Activated CD8-positive, alpha-beta memory T cell treated with anti-CD3 and anti-CD28 coated beads for 48 hours (primary cell): ENCODE data around the gene GOLIM4.
"Not testable (repeated sequence)": the region's sequence is repeated elsewhere in the genome, so short reads cannot be mapped to it uniquely, and the experiment has no call there.

Experiments
- DNase-seq, 3 experiments: peaks; one replicate each; pipeline ENCODE4 v3.0.0-alpha.2; 2020; ENCODE audit warnings: low read depth in 2 of 3, low spot score in 2 of 3

The GOLIM4 gene

DNA sequence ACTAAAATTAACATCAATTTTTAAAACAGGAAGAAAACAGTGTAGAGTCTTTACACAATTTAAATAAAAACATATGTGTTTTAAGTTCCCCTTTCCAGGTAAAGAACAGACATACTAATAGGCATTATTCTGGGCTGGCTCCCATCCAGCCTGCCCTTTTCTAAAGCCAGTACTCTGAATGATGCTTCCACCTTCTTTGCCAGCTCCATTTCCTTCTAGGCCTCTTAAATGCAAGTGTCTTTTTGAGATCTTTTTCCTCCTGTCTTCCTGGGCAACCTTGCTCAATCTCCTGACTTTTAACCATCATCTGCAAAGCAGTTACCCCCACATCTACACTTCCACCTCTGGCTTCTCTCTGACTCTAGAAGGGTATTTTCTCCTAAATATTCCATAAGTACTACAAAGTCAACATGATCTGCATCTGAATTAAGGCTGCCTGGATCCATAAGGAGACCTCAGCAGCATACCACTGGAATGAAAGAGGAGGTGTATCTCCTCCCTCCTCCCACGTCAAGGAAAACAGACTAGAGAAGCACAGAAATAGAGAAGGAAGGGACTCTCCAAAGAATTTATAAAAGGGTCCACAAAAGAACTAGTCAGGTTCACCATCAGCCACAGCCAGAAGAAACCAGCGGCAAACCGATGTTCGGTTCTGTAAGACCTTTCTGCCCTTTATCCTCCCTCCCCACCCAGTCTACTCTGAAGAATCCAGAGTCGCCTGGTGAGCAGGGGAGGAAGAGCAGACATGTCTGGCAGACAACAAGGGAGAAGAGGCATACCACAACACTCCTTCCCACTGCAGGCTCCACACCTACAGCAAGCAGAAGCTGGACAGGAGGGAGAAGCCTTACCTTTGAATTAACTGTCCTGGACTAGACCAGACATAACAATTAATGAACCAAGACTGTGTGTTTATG, 47.1 kb downstream of the GOLIM4 start:
- no peak for DNase-seq

DNA sequence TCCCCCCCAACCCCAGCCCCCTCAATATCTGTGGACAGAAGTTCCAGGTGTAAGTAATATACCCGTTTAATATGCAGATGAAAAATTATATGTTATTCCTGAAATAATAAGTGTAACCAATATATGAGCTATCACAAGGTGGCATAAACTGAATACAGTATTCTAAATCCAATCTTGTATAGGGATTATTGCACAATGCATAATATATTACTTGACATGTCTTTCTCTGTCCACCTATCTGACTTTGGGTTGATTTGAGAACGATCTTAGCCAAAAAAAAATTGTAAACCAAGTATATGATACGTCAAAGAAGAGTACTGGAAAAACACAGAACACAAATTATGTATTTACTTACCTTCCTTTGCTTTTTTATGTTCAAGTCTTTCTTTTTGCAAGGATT, 47.8 kb downstream of the GOLIM4 start:
- no peak for DNase-seq

DNA sequence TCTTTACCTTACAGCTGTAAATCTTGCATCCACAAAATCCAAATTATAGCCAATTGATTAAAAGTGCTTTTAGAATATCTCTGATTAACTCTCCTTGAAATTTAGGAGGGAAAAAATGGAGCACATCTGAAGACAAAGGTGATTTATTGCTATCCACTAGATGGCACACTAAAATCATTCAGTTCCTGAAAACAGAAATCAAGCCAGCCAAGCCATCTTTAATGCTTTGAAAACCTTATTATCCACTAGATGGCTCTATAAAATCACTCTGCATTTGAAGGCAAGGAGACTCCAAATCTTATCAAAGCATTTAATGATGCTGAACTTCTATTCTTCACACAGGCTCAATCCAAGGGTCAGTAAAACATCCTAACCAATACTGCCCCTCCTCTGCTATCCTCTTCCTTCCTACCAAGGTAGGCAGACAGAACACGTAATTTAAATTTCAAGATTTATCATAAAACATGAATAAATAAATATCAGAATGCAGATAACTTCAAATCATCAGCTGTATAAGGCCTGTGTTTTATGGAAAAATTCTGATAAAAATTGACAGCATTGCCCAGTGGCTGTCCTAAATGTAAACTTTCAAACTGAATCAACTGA, 48.4 kb downstream of the GOLIM4 start:
- DNase-seq: no peak

DNA sequence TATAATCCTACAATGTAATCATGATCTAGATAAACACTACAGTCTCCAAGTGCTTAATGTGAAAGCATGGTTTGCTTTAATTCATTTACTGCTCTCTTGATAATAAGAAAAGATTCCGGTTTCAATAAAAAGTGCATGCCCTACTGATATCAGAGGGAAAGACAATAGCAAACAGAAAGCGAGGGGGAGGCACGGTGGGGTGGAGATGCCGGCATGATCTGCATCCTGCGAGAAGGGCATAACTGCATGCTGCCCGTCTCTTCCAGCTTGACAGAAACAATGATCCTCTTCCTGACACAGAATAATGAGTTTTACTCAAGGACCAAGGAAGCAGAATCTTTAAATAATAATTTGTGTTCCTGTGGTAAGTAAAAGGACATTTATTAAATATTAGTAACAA, 51.7 kb downstream of the GOLIM4 start:
- no peak for DNase-seq

DNA sequence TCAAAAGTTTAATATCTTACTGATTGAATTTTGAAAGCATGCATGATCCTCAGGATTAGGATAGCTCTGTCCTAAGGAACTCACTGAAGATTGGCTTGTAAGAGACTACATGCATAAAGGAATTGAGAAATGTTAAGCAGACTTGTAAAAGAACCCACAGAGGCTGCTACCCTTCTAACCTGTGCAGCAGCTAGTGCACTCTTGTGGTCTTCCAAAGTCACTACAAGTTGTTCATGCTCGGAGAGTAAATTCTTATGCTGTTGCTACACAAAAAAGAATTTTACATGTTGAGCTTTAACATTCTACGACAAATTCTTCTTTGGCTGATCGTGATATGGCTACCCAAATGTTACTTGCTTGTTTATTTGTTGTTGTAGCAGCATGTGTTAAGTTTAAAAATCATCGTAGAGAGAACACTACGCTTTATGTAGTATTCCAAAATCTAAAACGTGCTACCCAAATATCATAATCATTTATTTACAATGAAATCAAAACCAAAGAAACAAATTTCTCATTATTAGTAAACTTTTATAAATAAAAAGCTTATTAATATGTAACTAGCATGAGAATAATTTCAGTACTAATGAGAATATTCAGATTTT, 55.0 kb downstream of the GOLIM4 start:
- DNase-seq: no peak

DNA sequence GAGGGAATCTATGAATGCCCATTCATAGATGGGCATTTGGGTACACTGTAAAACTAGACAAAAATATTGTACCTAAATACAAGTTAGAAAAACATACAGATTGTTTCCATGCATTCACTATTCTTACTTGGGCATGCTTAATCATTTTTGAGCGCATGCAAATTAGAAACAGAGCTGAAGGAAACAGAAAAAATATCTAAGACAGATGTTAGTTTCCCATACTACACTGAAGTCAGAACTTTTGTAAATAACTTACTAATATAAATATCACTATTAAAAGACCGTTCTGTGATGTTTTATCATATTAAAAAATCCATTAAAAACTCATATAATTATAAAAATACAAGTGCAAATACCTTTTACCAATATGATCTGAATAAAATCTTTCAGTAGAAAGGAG, 58.7 kb downstream of the GOLIM4 start:
- DNase-seq: no peak

DNA sequence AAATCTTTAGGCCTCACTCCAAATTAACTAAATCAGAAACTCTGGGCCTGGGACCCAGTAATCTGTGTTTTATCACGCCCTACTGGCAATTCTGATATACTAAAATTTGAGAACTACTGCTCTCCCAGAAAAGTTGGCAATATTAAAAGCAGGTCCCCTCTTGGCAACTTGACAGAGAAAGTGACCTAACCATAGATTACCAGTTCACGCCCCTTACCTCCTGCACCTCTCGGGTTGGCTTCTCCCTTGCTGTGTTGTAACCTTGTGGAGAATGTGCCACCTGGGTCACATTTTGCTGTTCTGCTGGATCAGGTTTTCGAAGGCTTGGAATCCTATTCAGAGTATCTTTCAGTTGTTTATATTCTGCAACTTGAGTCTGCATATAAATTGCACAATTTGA, 59.1 kb downstream of the GOLIM4 start:
- no peak for DNase-seq

DNA sequence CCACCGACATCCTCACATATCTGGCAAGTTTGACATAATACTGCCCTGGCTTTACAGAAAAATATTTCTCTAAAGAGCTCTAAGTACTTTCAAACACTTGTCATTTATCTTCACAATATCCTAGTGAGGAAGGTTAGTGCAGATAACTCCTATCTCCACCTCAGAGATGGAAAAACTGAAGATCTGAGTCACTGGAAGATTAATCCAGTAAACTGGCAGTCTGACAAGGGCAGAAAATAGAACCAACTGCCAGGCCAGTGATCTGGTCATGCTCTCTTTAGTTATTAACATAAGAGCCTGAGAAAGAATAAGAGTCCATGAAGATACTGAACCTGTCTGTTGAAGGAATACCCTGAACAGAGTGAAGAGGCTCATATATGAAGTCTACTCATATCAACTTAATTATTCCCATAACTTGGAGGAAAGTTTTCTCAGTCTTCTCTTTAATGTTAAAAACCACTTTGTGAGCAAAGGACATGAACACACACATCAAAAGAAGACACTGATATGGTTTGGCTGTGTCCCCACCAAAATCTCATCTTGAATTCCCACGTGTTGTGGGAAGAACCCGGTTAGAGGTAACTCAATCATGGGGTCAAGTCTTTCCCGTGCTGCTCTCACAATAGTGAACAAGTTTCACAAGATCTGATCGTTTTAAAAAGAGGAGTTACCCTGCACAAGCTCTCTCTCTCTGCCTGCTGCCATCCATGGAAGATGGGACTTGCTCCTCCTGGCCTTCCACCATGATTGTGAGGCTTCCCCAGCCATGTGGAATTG, 61.4 kb downstream of the GOLIM4 start:
- DNase-seq: no peak

DNA sequence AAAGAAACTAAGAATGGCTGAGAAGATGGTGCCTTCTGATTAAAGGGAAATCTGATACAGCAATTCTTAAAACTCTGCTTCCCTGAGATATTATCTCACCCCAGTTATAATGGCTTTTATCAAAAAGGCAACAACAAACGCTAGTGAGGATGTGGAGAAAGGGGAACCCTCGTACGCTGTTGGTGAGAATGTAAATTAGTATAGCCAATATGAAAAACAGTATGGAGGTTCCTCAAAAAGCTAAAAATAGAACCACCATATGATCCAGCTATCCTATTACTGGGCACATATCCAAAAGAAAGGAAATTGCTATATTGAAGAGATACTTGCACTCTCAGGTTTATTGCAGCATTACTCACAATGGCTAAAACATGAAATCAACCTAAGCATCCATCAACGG, 65.1 kb downstream of the GOLIM4 start:
- DNase-seq: no peak

DNA sequence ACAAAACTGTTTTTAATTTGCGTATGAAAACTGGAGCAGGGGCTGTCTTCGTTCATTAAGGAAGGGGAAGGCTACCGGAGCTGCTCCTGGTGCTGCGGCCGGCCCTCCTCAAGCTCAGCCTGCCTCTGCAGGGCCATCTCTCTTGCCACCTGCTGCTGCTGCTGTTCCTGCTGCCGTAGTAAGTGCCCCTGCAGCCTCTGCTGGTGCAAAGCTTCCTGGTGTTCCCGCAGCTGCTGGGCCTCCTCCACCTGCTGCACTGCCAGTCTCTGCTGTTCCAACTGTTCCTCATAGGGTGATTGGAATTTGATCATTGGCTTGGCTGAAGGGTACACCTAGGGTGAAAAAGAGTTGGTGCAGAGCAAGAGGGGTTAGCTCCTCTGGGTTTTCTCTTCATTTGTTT, 66.0 kb downstream of the GOLIM4 start:
- no peak for DNase-seq

DNA sequence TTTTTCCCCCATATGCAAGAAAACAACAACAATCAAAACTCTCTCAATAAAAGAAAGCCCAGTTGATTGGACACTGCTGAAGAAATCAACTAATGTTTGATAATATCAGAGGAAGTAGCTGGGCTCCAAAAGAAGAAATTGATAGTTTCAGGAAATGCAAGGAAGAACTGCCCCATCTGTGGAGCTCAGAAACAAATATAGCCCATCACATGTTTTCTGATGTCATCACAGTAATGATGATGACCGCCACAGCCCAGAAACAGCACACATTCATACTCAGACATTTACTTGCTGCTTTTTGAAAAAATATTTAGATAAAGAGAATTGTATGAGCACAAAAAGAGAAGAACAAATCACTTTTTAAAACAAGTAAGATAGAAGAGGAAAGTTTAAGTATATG, 67.6 kb downstream of the GOLIM4 start:
- DNase-seq: no peak

DNA sequence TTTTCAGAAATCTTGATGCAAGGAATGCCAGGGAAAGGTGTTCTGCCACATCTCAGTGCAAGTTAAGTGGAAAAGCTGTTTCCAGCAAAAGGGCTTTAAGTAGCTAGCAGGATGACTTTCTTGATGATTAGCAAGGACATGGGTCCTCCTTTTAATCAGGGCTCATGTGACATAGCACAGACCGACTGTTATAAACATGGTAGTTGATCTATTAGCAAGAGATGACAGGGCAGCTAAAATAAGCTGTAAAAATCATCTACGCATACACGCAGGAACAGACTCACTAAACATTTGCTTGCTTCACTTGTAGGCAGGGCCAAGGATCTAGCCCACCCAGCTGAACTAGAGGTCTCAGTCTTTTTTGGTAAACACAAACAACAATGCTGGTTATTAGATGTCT, 69.0 kb downstream of the GOLIM4 start:
- DNase-seq: no peak

DNA sequence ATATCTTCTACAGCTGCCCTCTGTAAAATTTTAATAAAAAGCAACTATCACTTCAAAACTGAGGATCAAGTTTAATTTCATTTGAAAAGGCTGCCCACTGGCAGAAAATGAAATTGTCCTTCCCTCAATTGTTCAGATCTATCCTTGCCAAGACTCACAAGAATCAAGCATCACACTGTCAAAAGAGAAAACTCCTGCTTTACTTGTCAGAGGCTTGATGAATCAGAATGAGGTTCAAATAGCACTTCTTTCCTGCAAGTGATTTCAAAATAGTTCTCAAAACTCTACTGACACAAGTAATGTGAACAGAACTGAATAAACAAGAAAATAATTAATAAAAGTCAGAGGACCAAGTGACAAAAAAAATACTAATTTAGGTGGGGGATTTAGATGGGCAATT, 70.6 kb downstream of the GOLIM4 start:
- DNase-seq: no peak

DNA sequence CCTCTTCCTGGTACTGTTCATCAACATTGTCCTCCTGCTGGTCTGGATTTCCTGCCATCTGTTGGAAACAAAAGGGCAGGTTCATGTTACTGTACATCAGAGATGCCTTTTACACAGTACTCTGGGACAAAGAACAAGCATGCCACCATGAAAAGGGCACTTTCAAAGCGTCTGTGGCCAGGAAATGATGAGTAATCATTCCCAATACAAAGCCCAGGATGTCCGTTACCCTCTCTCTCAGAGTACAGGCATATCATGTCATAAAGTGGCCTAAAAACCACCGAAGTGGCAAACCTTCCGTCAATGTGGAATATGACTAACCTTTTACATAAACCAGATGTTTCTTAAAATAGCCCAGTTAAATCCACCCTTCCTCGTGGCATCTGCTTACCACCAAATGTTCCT, 71.2 kb downstream of the GOLIM4 start:
- DNase-seq: peak in 1 of 3 experiments; percentile 6

DNA sequence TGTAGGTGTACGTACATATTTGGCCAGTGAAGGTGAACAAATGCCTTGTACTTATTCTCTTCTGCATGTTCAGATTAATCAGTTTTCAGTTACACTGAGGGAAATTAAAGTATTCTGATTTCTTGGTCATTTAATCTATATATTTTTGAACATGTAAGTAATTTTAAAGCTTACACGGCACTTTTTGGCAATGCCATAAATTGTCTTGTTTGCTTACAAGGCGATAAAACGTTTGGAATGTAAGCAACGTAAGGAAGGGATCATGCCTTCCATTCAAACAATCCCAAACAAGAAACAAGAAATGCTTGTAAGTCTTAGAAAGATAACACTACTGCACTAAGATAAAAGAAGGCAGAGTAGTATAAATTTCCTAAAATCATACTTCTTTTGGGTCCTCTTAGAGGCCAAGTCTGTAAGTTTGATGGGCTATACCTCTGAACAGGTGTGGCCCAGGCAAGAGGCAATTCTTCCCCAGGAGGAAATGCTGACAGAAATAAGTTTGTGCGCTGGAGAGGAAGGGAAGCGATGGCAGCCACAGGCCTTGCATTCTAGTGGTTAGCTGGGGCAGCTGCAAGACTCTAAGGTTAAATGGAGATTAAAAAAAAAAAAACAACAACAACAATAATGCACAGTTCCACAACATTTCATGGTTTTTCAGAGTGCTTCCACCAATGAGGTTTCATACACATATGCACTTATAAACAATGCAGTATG, 73.8 kb downstream of the GOLIM4 start:
- no peak for DNase-seq

DNA sequence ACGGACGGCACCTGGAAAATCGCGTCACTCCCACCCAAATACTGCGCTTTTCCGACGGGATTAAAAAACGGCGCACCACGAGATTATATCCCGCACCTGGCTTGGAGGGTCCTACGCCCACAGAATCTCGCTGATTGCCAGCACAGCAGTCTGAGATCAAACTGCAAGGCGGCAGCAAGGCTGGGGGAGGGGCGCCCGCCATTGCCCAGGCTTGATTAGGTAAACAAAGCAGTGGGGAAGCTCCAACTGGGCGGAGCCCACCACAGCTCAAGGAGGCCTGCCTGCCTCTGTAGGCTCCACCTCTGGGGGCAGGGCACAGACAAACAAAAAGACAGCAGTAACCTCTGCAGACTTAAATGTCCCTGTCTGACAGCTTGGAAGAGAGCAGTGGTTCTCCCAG, 84.4 kb downstream of the GOLIM4 start:
- not testable (repeated sequence) for DNase-seq

DNA sequence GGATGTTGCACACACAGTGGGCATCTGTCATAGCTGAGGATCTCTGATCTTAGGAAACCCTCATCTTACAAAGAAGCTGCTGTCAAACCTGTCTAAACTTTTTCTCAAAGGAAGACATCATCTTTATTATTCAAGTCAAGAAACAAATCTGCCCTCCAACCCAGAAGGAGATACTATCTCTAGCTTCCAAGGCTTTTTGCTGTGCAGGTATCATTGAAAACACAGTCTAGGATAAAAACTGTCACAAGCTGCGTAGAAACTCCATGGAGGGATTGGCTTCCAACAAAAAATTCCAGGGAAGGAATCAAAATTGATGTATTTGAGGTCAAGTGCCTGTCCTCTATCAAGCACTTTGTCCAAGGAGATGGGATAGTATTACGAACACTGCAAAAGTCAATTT, 89.1 kb downstream of the GOLIM4 start:
- DNase-seq: no peak

DNA sequence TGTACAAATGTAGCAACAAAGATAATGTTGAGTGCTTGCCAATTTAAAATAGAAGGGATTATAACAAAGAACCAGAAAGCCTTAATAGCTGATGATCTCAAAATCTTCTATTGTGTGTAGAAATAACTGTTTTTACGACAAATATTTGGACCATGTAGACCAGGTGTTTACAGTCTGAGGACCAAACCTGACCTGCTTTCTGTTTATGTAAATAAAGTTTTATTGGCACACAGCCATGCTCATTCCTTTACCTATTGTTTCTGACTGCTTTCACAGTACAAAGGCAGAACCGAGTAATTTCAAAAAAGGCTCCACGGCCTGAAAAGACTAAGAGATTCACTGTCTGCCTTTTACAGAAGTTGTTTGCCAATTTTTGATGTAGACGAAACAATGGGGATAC, 91.8 kb downstream of the GOLIM4 start:
- no peak for DNase-seq

DNA sequence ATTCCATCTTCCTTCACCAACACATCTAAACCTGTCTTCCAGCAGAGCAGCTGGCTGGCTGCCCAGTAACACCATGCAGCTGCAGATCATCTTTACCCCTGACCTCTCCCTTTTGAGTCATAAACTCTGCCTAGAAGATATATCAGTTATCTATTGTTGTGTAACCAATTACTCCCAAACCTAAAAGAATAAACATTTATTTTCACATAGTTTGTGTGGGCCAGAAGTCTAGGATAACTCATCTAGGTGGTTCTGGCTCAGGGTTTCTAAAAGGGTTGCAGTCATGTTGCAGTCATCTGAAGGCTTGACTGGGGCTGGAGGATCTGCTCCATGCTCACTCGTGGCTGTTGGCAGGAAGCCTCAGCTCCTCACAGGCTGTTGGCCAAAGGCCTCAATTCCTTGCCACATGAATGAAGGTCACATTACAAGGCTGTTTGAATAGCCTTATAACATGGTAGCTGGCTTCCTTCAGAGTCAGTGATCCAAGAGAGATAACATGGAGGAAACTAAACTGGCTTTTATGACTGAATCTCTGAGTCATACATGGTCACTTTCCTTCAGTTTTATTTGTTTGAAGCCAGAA, 92.8 kb downstream of the GOLIM4 start:
- no peak for DNase-seq

DNA sequence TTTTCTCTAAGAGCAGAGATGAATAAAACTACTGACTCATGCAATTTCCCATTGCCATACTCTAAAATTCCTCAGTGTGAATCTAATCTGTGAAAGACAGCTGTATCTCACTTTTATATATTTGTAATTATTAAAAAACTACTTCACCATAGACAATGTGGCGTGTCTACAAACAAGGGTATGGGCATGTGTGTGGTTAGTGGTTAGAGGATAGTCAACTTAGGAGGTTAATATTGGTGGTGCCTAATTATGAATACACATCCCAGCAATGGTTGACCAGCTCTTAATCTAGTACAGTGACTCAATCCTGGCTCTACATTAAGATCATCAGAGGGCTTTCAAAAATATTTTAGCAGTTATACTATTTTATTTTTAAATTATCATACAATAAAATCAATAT, 94.5 kb downstream of the GOLIM4 start:
- no peak for DNase-seq

DNA sequence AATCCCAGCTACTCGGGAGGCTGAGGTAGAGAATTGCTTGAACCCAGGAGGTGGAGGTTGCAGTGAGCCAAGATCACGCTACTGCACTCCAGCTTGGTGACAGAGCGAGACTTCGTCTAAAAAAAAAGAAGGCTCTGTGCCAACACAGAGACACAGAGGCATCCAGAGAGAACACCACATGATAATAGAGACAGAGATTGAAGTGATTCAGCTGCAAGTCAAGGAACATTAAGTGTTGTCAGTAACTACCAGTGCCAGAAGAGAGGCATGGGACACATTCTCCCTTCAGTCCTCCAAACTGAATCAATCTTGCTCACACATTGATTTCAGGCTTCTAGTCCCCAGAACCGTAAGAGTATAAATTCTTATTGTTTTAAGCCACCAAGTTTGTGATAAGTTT, 97.5 kb downstream of the GOLIM4 start:
- no peak for DNase-seq
